HEK293 (cell line): ENCODE measurements around the gene PHLDB1.

ENCODE experiments used
- CTCF ChIA-PET: fragments of 350-600 bp; formaldehyde crosslinking; extraction: SDS; loops from one replicate; lab custom pipeline; 2021; ENCODE audit warnings: antibody characterized with exemption; lab: Yijun Ruan, JAX
- POLR2A ChIA-PET: fragments of 300-600 bp; formaldehyde crosslinking; extraction: SDS; loops from one replicate; lab custom pipeline; 2020; ENCODE audit warnings: antibody characterized with exemption, inconsistent platforms; lab: Yijun Ruan, JAX
- H3K27ac ChIP-seq: fragments of 200-500 bp; sonication (Bioruptor generic); 2 replicates; pipeline ENCODE4 v1.5.1; 2014; ENCODE audit warnings: low read depth, low read length, control low read depth, inconsistent platforms; ENCODE audit errors: extremely low read depth
- H3K36me3 ChIP-seq, 2 experiments: fragments of 200-500 bp in 1 of 2; sonication (Bioruptor generic) in 1 of 2; 1 replicate in 1 of 2; 2 replicates in 1 of 2; pipeline ENCODE4 v1.5.1; 2014 to 2017; ENCODE audit warnings: inconsistent platforms in 2 of 2, low read length in 2 of 2; ENCODE audit not compliant: control insufficient read depth in 2 of 2, insufficient read depth in 1 of 2
- H3K4me1 ChIP-seq: fragments of 200-500 bp; sonication (Bioruptor generic); 2 replicates; pipeline ENCODE4 v1.5.1; 2014; ENCODE audit warnings: mild to moderate bottlenecking, low read length, inconsistent platforms; ENCODE audit not compliant: control insufficient read depth, insufficient read depth
- H3K4me3 ChIP-seq: 2 replicates; pipeline ENCODE4 v1.5.1; 2011; ENCODE audit warnings: low read depth, mild to moderate bottlenecking, control low read depth, low read length, moderate library complexity
- H3K9me3 ChIP-seq: fragments of 200-500 bp; sonication (Bioruptor generic); 2 replicates; pipeline ENCODE4 v1.5.1; 2014; ENCODE audit warnings: low read depth, low read length, inconsistent platforms; ENCODE audit not compliant: control insufficient read depth, insufficient read depth
- HIC1 ChIP-seq: fragments of 450-650 bp; formaldehyde crosslinking; IDR thresholded peaks from 2 replicates; pipeline ENCODE4 v1.5.1; 2016; ENCODE audit warnings: missing biosample characterization, missing genetic modification characterization
- INSM2 ChIP-seq: fragments of 450-650 bp; formaldehyde crosslinking; IDR thresholded peaks from 2 replicates; pipeline ENCODE4 v1.5.1; 2016; ENCODE audit warnings: missing biosample characterization, missing genetic modification characterization
- KLF17 ChIP-seq: fragments of 450-650 bp; formaldehyde crosslinking; IDR thresholded peaks from 2 replicates; pipeline ENCODE4 v1.5.1; 2016; ENCODE audit warnings: missing biosample characterization, missing genetic modification characterization
- KLF7 ChIP-seq: fragments of 450-650 bp; formaldehyde crosslinking; IDR thresholded peaks from 2 replicates; pipeline ENCODE4 v1.5.1; 2016; ENCODE audit warnings: missing biosample characterization, missing genetic modification characterization, borderline replicate concordance
- KLF8 ChIP-seq: fragments of 450-650 bp; formaldehyde crosslinking; IDR thresholded peaks from 2 replicates; pipeline ENCODE4 v1.5.1; 2016; ENCODE audit warnings: missing biosample characterization, missing genetic modification characterization
- KLF9 ChIP-seq: fragments of 450-650 bp; formaldehyde crosslinking; IDR thresholded peaks from 2 replicates; pipeline ENCODE4 v1.5.1; 2016; ENCODE audit warnings: missing biosample characterization, missing genetic modification characterization, low read depth
- REPIN1 ChIP-seq: fragments of 450-650 bp; formaldehyde crosslinking; IDR thresholded peaks from 2 replicates; pipeline ENCODE4 v1.5.1; 2017; ENCODE audit warnings: missing biosample characterization, missing genetic modification characterization, low read depth
- SP3 ChIP-seq: fragments of 450-650 bp; formaldehyde crosslinking; IDR thresholded peaks from 2 replicates; pipeline ENCODE4 v1.5.1; 2016; ENCODE audit warnings: missing biosample characterization, missing genetic modification characterization
- ZBTB10 ChIP-seq: fragments of 450-650 bp; formaldehyde crosslinking; IDR thresholded peaks from 2 replicates; pipeline ENCODE4 v1.5.1; 2016; ENCODE audit warnings: missing biosample characterization, missing genetic modification characterization
- ZBTB17 ChIP-seq: fragments of 450-650 bp; formaldehyde crosslinking; IDR thresholded peaks from 2 replicates; pipeline ENCODE4 v1.5.1; 2016; ENCODE audit warnings: missing biosample characterization, missing genetic modification characterization
- ZBTB20 ChIP-seq: fragments of 450-650 bp; formaldehyde crosslinking; IDR thresholded peaks from 2 replicates; pipeline ENCODE4 v1.5.1; 2016; ENCODE audit warnings: missing biosample characterization, missing genetic modification characterization
- ZNF10 ChIP-seq: fragments of 450-650 bp; formaldehyde crosslinking; IDR thresholded peaks from 2 replicates; pipeline ENCODE4 v1.5.1; 2017; ENCODE audit warnings: missing biosample characterization, missing genetic modification characterization
- ZNF211 ChIP-seq: fragments of 450-650 bp; formaldehyde crosslinking; IDR thresholded peaks from 2 replicates; pipeline ENCODE4 v1.5.1; 2016; ENCODE audit warnings: low read depth, missing biosample characterization, missing genetic modification characterization
- ZNF26 ChIP-seq: fragments of 450-650 bp; formaldehyde crosslinking; IDR thresholded peaks from 2 replicates; pipeline ENCODE4 v1.5.1; 2016; ENCODE audit warnings: missing biosample characterization, missing genetic modification characterization
- ZNF266 ChIP-seq: fragments of 450-650 bp; formaldehyde crosslinking; IDR thresholded peaks from 2 replicates; pipeline ENCODE4 v1.5.1; 2016; ENCODE audit warnings: missing biosample characterization, missing genetic modification characterization, low read depth
- ZNF350 ChIP-seq: fragments of 450-650 bp; formaldehyde crosslinking; IDR thresholded peaks from 2 replicates; pipeline ENCODE4 v1.5.0; 2017; ENCODE audit warnings: missing biosample characterization, mild to moderate bottlenecking, missing genetic modification characterization
- ZNF544 ChIP-seq: fragments of 450-650 bp; formaldehyde crosslinking; IDR thresholded peaks from 2 replicates; pipeline ENCODE4 v1.5.0; 2017; ENCODE audit warnings: missing biosample characterization, missing genetic modification characterization
- ZNF555 ChIP-seq: fragments of 450-650 bp; formaldehyde crosslinking; conservative IDR thresholded peaks from 2 replicates; pipeline ENCODE4 v1.5.1; 2017; ENCODE audit warnings: missing biosample characterization, mild to moderate bottlenecking, missing genetic modification characterization, inconsistent platforms
- ZSCAN18 ChIP-seq: fragments of 450-650 bp; formaldehyde crosslinking; IDR thresholded peaks from 2 replicates; pipeline ENCODE4 v1.5.1; 2016; ENCODE audit warnings: missing biosample characterization, missing genetic modification characterization
- ZSCAN4 ChIP-seq: fragments of 450-650 bp; formaldehyde crosslinking; IDR thresholded peaks from 2 replicates; pipeline ENCODE4 v1.5.1; 2017; ENCODE audit warnings: missing biosample characterization, missing genetic modification characterization
- ZSCAN5A ChIP-seq: fragments of 450-650 bp; formaldehyde crosslinking; IDR thresholded peaks from 2 replicates; pipeline ENCODE4 v1.5.1; 2016; ENCODE audit warnings: missing biosample characterization, missing genetic modification characterization

The PHLDB1 gene

GRCh38 chr11:118645066-118645715, 37.8 kb downstream of the PHLDB1 start:
- no peak overlapping the region for H3K27ac ChIP-seq
- peaks cover 0 to 87% of the 10 kb centered on the region in 2 experiments; a peak in 2 of 3 replicates for H3K36me3 ChIP-seq
- H3K9me3 ChIP-seq, result no peaks in the 10 kb centered on the region
- ChIA-PET POLR2A (no interaction called here), CTCF (interaction anchor here (2.0 kb wide), 1 partner anchor 9 kb away, joined by 6 read pairs; no protein-coding TSS in a partner anchor)
- no peak overlapping the region for H3K4me3 ChIP-seq
- H3K4me1 ChIP-seq, result no peaks in the 10 kb centered on the region
- TF ChIP-seq REPIN1 (tag by site-specific recombination), result no peak
- no peak for TF ChIP-seq ZNF544 (tag by site-specific recombination)
- TF ChIP-seq KLF7, result no peak
- no peak for TF ChIP-seq KLF17 (tag by site-specific recombination)
- TF ChIP-seq ZNF10, result no peak
- TF ChIP-seq KLF9, result no peak
- no peak for TF ChIP-seq ZBTB10 (tag by site-specific recombination)
- no peak for TF ChIP-seq ZNF266
- no peak for TF ChIP-seq ZNF350 (tag by site-specific recombination)
- TF ChIP-seq ZSCAN18 (tag by site-specific recombination), result no peak
- no peak for TF ChIP-seq HIC1 (tag by site-specific recombination)
- TF ChIP-seq, all 188 proteins: peak for 0

- CTCF ChIA-PET, result interaction anchor here (0.6 kb wide), 1 partner anchor 27 kb away, joined by 3 read pairs; no protein-coding TSS in a partner anchor
- TF ChIP-seq KLF8 (tag by site-specific recombination) (no peak), ZSCAN5A (tag by site-specific recombination) (no peak), ZSCAN4 (tag by site-specific recombination) (no peak), ZNF26 (tag by site-specific recombination) (no peak), ZNF211 (tag by site-specific recombination) (no peak), SP3 (tag by site-specific recombination) (no peak), ZNF555 (tag by site-specific recombination) (no peak), INSM2 (no peak), ZBTB20 (tag by site-specific recombination) (no peak), ZBTB17 (tag by site-specific recombination) (no peak)
Measured at GRCh38 chr11:118646393-118646792, 39.0 kb downstream of the PHLDB1 start.

More at GRCh38 chr11:118646393-118646792, 39.0 kb downstream of the PHLDB1 start:
- Histone ChIP-seq H3K4me3 (no peak overlapping the region), H3K9me3 (no peaks in the 10 kb centered on the region), H3K36me3 (peaks cover 0 to 86% of the 10 kb centered on the region in 2 experiments; a peak in 2 of 3 replicates), H3K27ac (no peak overlapping the region), H3K4me1 (no peaks in the 10 kb centered on the region)
- POLR2A ChIA-PET, result no interaction called here
